Transverse colon (tissue), 4 donors: ENCODE results near the gene CRIP1. TPM values are rescaled to one million over a fixed set of nuclear protein-coding genes. Genes with fewer than 3 reads are reported as not detected.
A peak's percentile ranks its signal among the peaks of the same experiment; 100 is the strongest.

ENCODE experiments used
- DNase-seq: peaks from one replicate; pipeline ENCODE4 v3.0.0-alpha.2; 2019
- H3K27ac ChIP-seq, 4 donors: fragments of 200-600 bp; sonication (generic); 2 replicates each; pipeline ENCODE4 v1.5.1; 2016 to 2018; ENCODE audit warnings: inconsistent platforms in 4 of 4
- H3K27me3 ChIP-seq: fragments of 200-600 bp; sonication (generic); 2 replicates; pipeline ENCODE4 v1.5.1; 2017; ENCODE audit warnings: inconsistent platforms
- H3K36me3 ChIP-seq, 4 donors: fragments of 200-600 bp; sonication (generic); 2 replicates each; pipeline ENCODE4 v1.5.1; 2017 to 2019; ENCODE audit warnings: inconsistent platforms in 4 of 4
- H3K4me1 ChIP-seq, 4 donors: fragments of 200-600 bp; sonication (generic); 2 replicates each; pipeline ENCODE4 v1.5.1; 2017 to 2020; ENCODE audit warnings: inconsistent platforms in 4 of 4
- H3K4me3 ChIP-seq, 4 donors: fragments of 200-600 bp; sonication (generic); 1 replicate in 1 of 4; 2 replicates in 3 of 4; pipeline versions ENCODE4 v1.5.1 to v1.6.1; 2017 to 2019; ENCODE audit warnings: inconsistent platforms in 4 of 4
- H3K9me3 ChIP-seq, 2 donors: fragments of 200-600 bp; sonication (generic); 2 replicates each; pipeline ENCODE4 v1.5.1; 2017 to 2019; ENCODE audit warnings: inconsistent platforms in 2 of 2
- EP300 ChIP-seq: sonication (generic); formaldehyde crosslinking; IDR thresholded peaks from one replicate; pipeline ENCODE4 v1.6.1; 2017; ENCODE audit warnings: antibody characterized with exemption, low read depth
- POLR2A ChIP-seq: fragments of 450-650 bp; IDR thresholded peaks from one replicate; pipeline ENCODE4 v1.6.1; 2016; ENCODE audit warnings: antibody characterized with exemption, mild to moderate bottlenecking, moderate library complexity
- POLR2AphosphoS5 ChIP-seq, 3 donors: sonication (generic); formaldehyde crosslinking; IDR thresholded peaks; one replicate each; pipeline ENCODE4 v1.6.1; 2016; ENCODE audit warnings: antibody characterized with exemption in 3 of 3
- WGBS, 2 donors: methylation state at CpG; one replicate each; pipeline ENCODE4 v1.1.5; 2018; ENCODE audit warnings: low coverage in 1 of 2; 5-methylcytosine and 5-hydroxymethylcytosine counted together
- in situ Hi-C, 4 donors: fragments of 200-750 bp; cut with MboI; loops; one replicate each; pipeline versions ENCODE4 v1.15.0 to v1.15.1; 2017; ENCODE audit warnings: low sequenced_read_pairs in 3 of 4, low pct_ligation_motif_present in 1 of 4, low pct_unique_long_range_greater_than_20kb in 1 of 4
- intact Hi-C: fragments of 100-400 bp; cut with DNase I; formaldehyde crosslinking; loops from one replicate; pipeline ENCODE4 v1.15.1; 2023; ENCODE audit warnings: low total_unique reads
- total RNA-seq, 4 donors: library from RNA; depleted of rRNA; stranded (reverse); fragments of >200 nt; gene quantifications; one replicate each; pipeline ENCODE4 v1.1.0, GENCODE V29; 2016
- TF ChIP-seq, protein P1 (sequence below), 5 experiments: fragments of 200-600 bp in 3 of 5; fragments of 450-650 bp in 2 of 5; sonication (generic) in 3 of 5; IDR thresholded peaks; 1 replicate in 2 of 5; 2 replicates in 3 of 5; pipeline ENCODE4 v1.5.1; 2016 to 2017; ENCODE audit warnings: antibody characterized with exemption in 5 of 5, inconsistent platforms in 3 of 5, mild to moderate bottlenecking in 2 of 5, moderate library complexity in 1 of 5

CRIP1 gene
- total RNA-seq, 4 donors from 2014 or later, result 16.9 to 246 (median 63.0) TPM; not detected in 1

GRCh38 chr14:105519946-105520698 lies 33.4 kb downstream of the CRIP1 start:
- Histone ChIP-seq H3K27me3 (peaks cover 40% of the 10 kb centered on the region), H3K36me3 (no peaks in the 10 kb centered on the region), H3K27ac (no peak overlapping the region), H3K4me3 (no peak overlapping the region), H3K4me1 (no peaks in the 10 kb centered on the region), H3K9me3 (no peaks in the 10 kb centered on the region)
- DNase-seq, result no peak
- intact Hi-C loops (loop anchor here (10.0 kb wide), 1 partner anchor 145 kb away; no protein-coding TSS in a partner anchor), in situ Hi-C loops (loop anchor here in 2 of 4 donors (10.0 kb wide), 1 partner anchor 145 kb away; no protein-coding TSS in a partner anchor)
- no peak for TF ChIP-seq POLR2AphosphoS5 (IDR thresholded peaks at IDR 0.05)
- TF ChIP-seq POLR2A, result no peak
- TF ChIP-seq, protein P1, sequence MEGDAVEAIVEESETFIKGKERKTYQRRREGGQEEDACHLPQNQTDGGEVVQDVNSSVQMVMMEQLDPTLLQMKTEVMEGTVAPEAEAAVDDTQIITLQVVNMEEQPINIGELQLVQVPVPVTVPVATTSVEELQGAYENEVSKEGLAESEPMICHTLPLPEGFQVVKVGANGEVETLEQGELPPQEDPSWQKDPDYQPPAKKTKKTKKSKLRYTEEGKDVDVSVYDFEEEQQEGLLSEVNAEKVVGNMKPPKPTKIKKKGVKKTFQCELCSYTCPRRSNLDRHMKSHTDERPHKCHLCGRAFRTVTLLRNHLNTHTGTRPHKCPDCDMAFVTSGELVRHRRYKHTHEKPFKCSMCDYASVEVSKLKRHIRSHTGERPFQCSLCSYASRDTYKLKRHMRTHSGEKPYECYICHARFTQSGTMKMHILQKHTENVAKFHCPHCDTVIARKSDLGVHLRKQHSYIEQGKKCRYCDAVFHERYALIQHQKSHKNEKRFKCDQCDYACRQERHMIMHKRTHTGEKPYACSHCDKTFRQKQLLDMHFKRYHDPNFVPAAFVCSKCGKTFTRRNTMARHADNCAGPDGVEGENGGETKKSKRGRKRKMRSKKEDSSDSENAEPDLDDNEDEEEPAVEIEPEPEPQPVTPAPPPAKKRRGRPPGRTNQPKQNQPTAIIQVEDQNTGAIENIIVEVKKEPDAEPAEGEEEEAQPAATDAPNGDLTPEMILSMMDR (IDR thresholded peaks at IDR 0.05), result no peak
- no peak for TF ChIP-seq EP300
- 67 to 68% methylated on average over 14 of the region's 14 CpGs for WGBS, 2 donors

DNA sequence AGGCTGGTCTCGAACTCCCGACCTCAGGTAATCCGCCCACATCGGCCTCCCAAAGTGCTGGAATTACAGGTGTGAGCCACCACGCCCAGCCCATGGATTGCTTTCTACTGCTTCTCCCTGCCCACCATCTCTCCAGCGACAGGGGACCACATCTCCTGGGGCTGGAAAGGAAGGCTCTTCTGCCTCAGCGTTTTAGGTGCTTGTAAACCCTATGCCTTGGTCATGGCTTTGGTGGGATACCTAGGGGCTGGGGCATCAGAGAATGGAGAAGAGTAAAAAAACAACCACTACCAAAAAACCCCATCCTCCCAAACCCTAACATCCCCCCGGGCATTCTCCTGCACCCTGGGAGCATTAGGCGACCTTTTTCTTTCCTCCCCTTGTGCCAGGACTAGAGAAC lies 38.6 kb downstream of the CRIP1 start:
- Histone ChIP-seq H3K36me3 (no peaks in the 10 kb centered on the region), H3K27me3 (peaks cover 67% of the 10 kb centered on the region), H3K9me3 (no peaks in the 10 kb centered on the region), H3K27ac (peak overlapping the region in 1 of 4 donors; percentile 33), H3K4me1 (peaks cover 13 to 39% (median 34%) of the 10 kb centered on the region in 4 donors), H3K4me3 (no peak overlapping the region)
- no peak for DNase-seq
- 83 to 86% methylated on average over 4 to 9 of the region's 9 CpGs for WGBS, 2 donors
- intact Hi-C loops, result loop anchor here (5.0 to 10.0 kb wide), 3 partner anchors 43 to 151 kb away; no protein-coding TSS in a partner anchor
- in situ Hi-C loops, result no loop called here
- TF ChIP-seq POLR2AphosphoS5 (IDR thresholded peaks at IDR 0.05), result no peak
- TF ChIP-seq, protein P1 (IDR thresholded peaks at IDR 0.05), result no peak
- TF ChIP-seq EP300, result no peak
- TF ChIP-seq POLR2A, result no peak

- peak within 1 kb of the TSS in 2 of 4 donors; percentile 10 to 33 for H3K27ac ChIP-seq
- H3K36me3 ChIP-seq, result no peaks in the 10 kb centered on the region
- H3K9me3 ChIP-seq, result no peaks in the 10 kb centered on the region
- DNase-seq, result peak; percentile 22
- 5% methylated on average over 26 of the region's 88 CpGs; no CpG with 5 or more reads in 1 of the 2 donors for WGBS, 2 donors
- intact Hi-C loops (loop anchor here (5.0 to 10.0 kb wide), 3 partner anchors 44 to 151 kb away; no protein-coding TSS in a partner anchor), in situ Hi-C loops (no loop called here)
- H3K4me1 ChIP-seq, result peaks cover 13 to 39% (median 34%) of the 10 kb centered on the region in 4 donors
- peaks cover 70% of the 10 kb centered on the region for H3K27me3 ChIP-seq
- peak within 1 kb of the TSS; percentile 38 to 69 (median 64) for H3K4me3 ChIP-seq
- TF ChIP-seq EP300, result no peak
- no peak for TF ChIP-seq POLR2A
- TF ChIP-seq, protein P1 (IDR thresholded peaks at IDR 0.05), result no peak
- TF ChIP-seq POLR2AphosphoS5 (IDR thresholded peaks at IDR 0.05), result no peak
Measured at GRCh38 chr14:105525861-105526775, 39.4 kb downstream of the CRIP1 start, which contains the start of gene TMEM121. TMEM121 (plus strand) TSS chr14:105526583; CDS start chr14:105528835, 2,252 bp downstream.
